ENCODE data around the gene CTLA4.

GRCh38 chr2:203823173-203823572 lies 44.4 kb upstream of the CTLA4 start:
- no peak for TF ChIP-seq CTCF (IDR thresholded peaks at IDR 0.05)
- no peak for TF ChIP-seq POLR2A (IDR thresholded peaks at IDR 0.05)
